Measurements from ENCODE around the gene TRPM4. TPM values are rescaled to one million over a fixed set of nuclear protein-coding genes. Genes with fewer than 3 reads are reported as not detected.
A peak's percentile ranks its signal among the peaks of the same experiment; 100 is the strongest.

TRPM4 gene
- total and polyA plus RNA-seq, 2 of the 13 experiments (the other 11 are each of a cell fraction or from before 2014, with no cell fraction given): 1.9 to 4.3 TPM

DNA sequence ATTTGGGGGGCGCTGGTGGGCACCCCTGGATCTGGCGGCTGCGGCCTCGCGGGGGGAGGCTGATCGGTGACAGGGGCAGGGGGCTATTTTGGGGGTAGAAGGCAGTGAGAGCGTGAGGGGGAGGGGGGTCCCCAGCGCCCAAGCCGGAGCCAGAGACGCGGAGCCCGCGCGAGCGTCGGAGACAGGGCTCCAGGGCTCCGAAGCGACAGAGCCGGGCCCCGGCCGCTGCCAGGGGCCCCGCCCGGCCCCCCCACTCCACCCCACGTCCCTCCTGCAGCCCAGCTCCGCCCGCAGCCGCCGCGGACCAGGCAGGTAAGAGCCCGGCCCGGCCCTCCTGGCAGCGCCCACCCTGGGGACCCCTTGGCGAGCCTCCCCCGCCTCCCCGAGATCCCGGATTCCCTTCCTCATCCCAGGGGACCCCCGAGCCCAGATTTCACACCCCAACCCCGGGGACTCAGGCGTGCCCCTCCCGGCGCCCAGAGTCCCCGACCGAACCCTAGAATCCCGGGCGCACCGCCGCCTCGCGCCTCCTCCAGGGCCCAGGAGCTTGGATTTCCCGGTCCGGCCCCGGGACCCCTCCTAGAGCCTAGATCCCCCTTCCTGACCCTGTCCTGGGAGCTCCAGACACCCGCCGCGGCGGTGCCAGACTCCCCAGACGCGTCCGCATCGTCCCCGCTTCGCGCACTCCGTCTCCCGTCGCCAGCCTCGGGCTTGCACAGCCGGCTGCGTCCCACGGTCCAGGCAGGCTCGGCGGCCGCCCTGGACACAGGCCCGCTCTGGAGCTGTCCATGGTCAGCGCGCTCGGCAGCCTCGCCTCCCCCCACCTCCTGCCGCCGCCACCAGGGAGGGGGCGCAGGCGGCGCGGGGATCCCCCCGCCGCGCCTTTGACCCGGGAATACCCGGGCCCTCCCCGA, 37.9 kb upstream of the TRPM4 start, which contains the start of gene PPFIA3 (continued):
- TF ChIP-seq, protein P1, sequence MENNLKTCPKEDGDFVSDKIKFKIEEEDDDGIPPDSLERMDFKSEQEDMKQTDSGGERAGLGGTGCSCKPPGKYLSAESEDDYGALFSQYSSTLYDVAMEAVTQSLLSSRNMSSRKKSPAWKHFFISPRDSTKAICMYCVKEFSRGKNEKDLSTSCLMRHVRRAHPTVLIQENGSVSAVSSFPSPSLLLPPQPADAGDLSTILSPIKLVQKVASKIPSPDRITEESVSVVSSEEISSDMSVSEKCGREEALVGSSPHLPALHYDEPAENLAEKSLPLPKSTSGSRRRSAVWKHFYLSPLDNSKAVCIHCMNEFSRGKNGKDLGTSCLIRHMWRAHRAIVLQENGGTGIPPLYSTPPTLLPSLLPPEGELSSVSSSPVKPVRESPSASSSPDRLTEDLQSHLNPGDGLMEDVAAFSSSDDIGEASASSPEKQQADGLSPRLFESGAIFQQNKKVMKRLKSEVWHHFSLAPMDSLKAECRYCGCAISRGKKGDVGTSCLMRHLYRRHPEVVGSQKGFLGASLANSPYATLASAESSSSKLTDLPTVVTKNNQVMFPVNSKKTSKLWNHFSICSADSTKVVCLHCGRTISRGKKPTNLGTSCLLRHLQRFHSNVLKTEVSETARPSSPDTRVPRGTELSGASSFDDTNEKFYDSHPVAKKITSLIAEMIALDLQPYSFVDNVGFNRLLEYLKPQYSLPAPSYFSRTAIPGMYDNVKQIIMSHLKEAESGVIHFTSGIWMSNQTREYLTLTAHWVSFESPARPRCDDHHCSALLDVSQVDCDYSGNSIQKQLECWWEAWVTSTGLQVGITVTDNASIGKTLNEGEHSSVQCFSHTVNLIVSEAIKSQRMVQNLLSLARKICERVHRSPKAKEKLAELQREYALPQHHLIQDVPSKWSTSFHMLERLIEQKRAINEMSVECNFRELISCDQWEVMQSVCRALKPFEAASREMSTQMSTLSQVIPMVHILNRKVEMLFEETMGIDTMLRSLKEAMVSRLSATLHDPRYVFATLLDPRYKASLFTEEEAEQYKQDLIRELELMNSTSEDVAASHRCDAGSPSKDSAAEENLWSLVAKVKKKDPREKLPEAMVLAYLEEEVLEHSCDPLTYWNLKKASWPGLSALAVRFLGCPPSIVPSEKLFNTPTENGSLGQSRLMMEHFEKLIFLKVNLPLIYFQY (CRISPR knock-in tag; IDR thresholded peaks at IDR 0.05; ENCODE audit: borderline replicate concordance): peak; percentile 47; the same call in 1 of the 2 replicates
- TF ChIP-seq GATAD2A (CRISPR knock-in tag; IDR thresholded peaks at IDR 0.05) (no peak), ZFP82 (CRISPR knock-in tag; IDR thresholded peaks at IDR 0.05; ENCODE audit: borderline replicate concordance) (peak; percentile 50; the same call in 1 of the 2 replicates), ZNF263 (CRISPR knock-in tag; IDR thresholded peaks at IDR 0.05) (no peak), FOXK1 (CRISPR knock-in tag; IDR thresholded peaks at IDR 0.05; ENCODE audit: borderline replicate concordance, low read depth) (no peak), ERF (CRISPR knock-in tag; IDR thresholded peaks at IDR 0.05) (peak; percentile 91), FOXJ3 (CRISPR knock-in tag; IDR thresholded peaks at IDR 0.05; ENCODE audit: borderline replicate concordance) (no peak), TOPORS (CRISPR knock-in tag; IDR thresholded peaks at IDR 0.05) (0 out of 2 replicates have a peak, but pooled peaks have one; percentile 56), IRX3 (CRISPR knock-in tag; IDR thresholded peaks at IDR 0.05; ENCODE audit: borderline replicate concordance, low read depth) (0 out of 2 replicates have a peak, but pooled peaks have one; percentile 38), ZNF160 (CRISPR knock-in tag; IDR thresholded peaks at IDR 0.05) (peak; percentile 69; the same call in 1 of the 2 replicates), HDAC1 (CRISPR knock-in tag; IDR thresholded peaks at IDR 0.05) (peak; percentile 84), MED1 (CRISPR knock-in tag; IDR thresholded peaks at IDR 0.05) (peak; percentile 44; the same call in 1 of the 2 replicates), ZNF781 (CRISPR knock-in tag; IDR thresholded peaks at IDR 0.05; ENCODE audit: borderline replicate concordance, not compliant biosample characterization) (no peak), ZC3H13 (CRISPR knock-in tag; IDR thresholded peaks at IDR 0.05) (0 out of 2 replicates have a peak, but pooled peaks have one; percentile 34), ZNF749 (CRISPR knock-in tag; IDR thresholded peaks at IDR 0.05; ENCODE audit: borderline replicate concordance) (0 out of 2 replicates have a peak, but pooled peaks have one; percentile 56)
- TF ChIP-seq, protein P2, sequence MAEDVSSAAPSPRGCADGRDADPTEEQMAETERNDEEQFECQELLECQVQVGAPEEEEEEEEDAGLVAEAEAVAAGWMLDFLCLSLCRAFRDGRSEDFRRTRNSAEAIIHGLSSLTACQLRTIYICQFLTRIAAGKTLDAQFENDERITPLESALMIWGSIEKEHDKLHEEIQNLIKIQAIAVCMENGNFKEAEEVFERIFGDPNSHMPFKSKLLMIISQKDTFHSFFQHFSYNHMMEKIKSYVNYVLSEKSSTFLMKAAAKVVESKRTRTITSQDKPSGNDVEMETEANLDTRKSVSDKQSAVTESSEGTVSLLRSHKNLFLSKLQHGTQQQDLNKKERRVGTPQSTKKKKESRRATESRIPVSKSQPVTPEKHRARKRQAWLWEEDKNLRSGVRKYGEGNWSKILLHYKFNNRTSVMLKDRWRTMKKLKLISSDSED (CRISPR knock-in tag; IDR thresholded peaks at IDR 0.05): 0 out of 2 replicates have a peak, but pooled peaks have one; percentile 13
- TF ChIP-seq, protein P3, sequence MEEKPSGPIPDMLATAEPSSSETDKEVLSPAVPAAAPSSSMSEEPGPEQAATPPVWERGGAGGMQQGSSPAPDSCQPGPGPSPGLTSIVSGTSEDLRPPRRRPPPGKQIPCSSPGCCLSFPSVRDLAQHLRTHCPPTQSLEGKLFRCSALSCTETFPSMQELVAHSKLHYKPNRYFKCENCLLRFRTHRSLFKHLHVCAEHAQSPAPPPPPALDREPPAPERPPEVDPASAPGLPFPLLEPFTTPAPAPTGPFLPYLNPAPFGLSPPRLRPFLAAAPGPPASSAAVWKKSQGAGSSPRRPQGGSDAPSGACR (CRISPR knock-in tag; IDR thresholded peaks at IDR 0.05): 0 out of 2 replicates have a peak, but pooled peaks have one; percentile 35
- TF ChIP-seq, protein P4, sequence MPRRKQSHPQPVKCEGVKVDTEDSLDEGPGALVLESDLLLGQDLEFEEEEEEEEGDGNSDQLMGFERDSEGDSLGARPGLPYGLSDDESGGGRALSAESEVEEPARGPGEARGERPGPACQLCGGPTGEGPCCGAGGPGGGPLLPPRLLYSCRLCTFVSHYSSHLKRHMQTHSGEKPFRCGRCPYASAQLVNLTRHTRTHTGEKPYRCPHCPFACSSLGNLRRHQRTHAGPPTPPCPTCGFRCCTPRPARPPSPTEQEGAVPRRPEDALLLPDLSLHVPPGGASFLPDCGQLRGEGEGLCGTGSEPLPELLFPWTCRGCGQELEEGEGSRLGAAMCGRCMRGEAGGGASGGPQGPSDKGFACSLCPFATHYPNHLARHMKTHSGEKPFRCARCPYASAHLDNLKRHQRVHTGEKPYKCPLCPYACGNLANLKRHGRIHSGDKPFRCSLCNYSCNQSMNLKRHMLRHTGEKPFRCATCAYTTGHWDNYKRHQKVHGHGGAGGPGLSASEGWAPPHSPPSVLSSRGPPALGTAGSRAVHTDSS (CRISPR knock-in tag; conservative IDR thresholded peaks at IDR 0.05): no peak; the same call in 1 of the 2 replicates

Measured in HepG2 (cell line).